Nephron progenitor cell (in vitro differentiated cells): ENCODE data around the gene ADARB2.
A peak's percentile ranks its signal among the peaks of the same experiment; 100 is the strongest.

Experiments used
- DNase-seq: peaks from one replicate; pipeline ENCODE4 v3.0.0; 2021
- H3K27ac Mint-ChIP-seq: 2 replicates; pipeline ENCODE4 v1.8.0; 2021; ENCODE audit warnings: mild to moderate bottlenecking, moderate library complexity, mixed read lengths
- H3K27me3 Mint-ChIP-seq: 2 replicates; pipeline ENCODE4 v1.8.0; 2021; ENCODE audit warnings: mild to moderate bottlenecking, low read depth, mixed read lengths; ENCODE audit not compliant: poor library complexity
- H3K36me3 Mint-ChIP-seq: 2 replicates; pipeline ENCODE4 v1.8.0; 2021; ENCODE audit warnings: low read depth, mixed read lengths
- H3K4me1 Mint-ChIP-seq: 2 replicates; pipeline ENCODE4 v1.8.0; 2021; ENCODE audit warnings: mixed read lengths
- H3K4me3 Mint-ChIP-seq: 2 replicates; pipeline ENCODE4 v1.8.0; 2021; ENCODE audit warnings: mild to moderate bottlenecking, moderate library complexity, mixed read lengths
- H3K9me3 Mint-ChIP-seq: 2 replicates; pipeline ENCODE4 v1.8.0; 2021; ENCODE audit warnings: mild to moderate bottlenecking, moderate library complexity, mixed read lengths
- CTCF ChIP-seq: fragments of 200-600 bp; sonication (generic); IDR thresholded peaks from 2 replicates; pipeline ENCODE4 v1.5.0; 2021; ENCODE audit warnings: antibody characterized with exemption

Gene ADARB2

GRCh38 chr10:1743141-1743540 is 5.8 kb upstream of the ADARB2 start:
- Mint-ChIP-seq H3K4me1 (peaks cover 5% of the 10 kb centered on the region), H3K27me3 (peaks cover 70% of the 10 kb centered on the region), H3K36me3 (no peaks in the 10 kb centered on the region), H3K9me3 (peaks cover 4% of the 10 kb centered on the region), H3K4me3 (no peak overlapping the region), H3K27ac (no peak overlapping the region)
- no peak for TF ChIP-seq CTCF
- DNase-seq: no peak

- H3K27ac Mint-ChIP-seq: no peak overlapping the region
- H3K27me3 Mint-ChIP-seq: peaks cover 84% of the 10 kb centered on the region
- peaks cover 15% of the 10 kb centered on the region for H3K4me1 Mint-ChIP-seq
- DNase-seq: no peak
- H3K36me3 Mint-ChIP-seq: no peaks in the 10 kb centered on the region
- H3K4me3 Mint-ChIP-seq: no peak overlapping the region
- H3K9me3 Mint-ChIP-seq: no peaks in the 10 kb centered on the region
- no peak for TF ChIP-seq CTCF
Measured at GRCh38 chr10:1741450-1741849, 4.1 kb upstream of the ADARB2 start.

GRCh38 chr10:1739751-1740150 is 2.4 kb upstream of the ADARB2 start:
- peaks cover 90% of the 10 kb centered on the region for H3K27me3 Mint-ChIP-seq
- no peak overlapping the region for H3K4me3 Mint-ChIP-seq
- H3K9me3 Mint-ChIP-seq: no peaks in the 10 kb centered on the region
- H3K36me3 Mint-ChIP-seq: no peaks in the 10 kb centered on the region
- TF ChIP-seq CTCF: no peak
- H3K27ac Mint-ChIP-seq: no peak overlapping the region
- H3K4me1 Mint-ChIP-seq: peaks cover 20% of the 10 kb centered on the region
- DNase-seq: no peak

- no peaks in the 10 kb centered on the region for H3K36me3 Mint-ChIP-seq
- no peaks in the 10 kb centered on the region for H3K9me3 Mint-ChIP-seq
- H3K27ac Mint-ChIP-seq: no peak overlapping the region
- H3K27me3 Mint-ChIP-seq: peaks cover 90% of the 10 kb centered on the region
- peaks cover 20% of the 10 kb centered on the region for H3K4me1 Mint-ChIP-seq
- no peak overlapping the region for H3K4me3 Mint-ChIP-seq
- DNase-seq: no peak
- TF ChIP-seq CTCF: no peak
Measured at GRCh38 chr10:1738950-1739349, 1.6 kb upstream of the ADARB2 start.

- TF ChIP-seq CTCF: no peak
- peaks cover 32% of the 10 kb centered on the region for H3K4me1 Mint-ChIP-seq
- H3K27me3 Mint-ChIP-seq: peaks cover 94% of the 10 kb centered on the region
- H3K9me3 Mint-ChIP-seq: no peaks in the 10 kb centered on the region
- H3K4me3 Mint-ChIP-seq: peak overlapping the region; percentile 83
- H3K27ac Mint-ChIP-seq: no peak overlapping the region
- no peak for DNase-seq
- no peaks in the 10 kb centered on the region for H3K36me3 Mint-ChIP-seq
Measured at GRCh38 chr10:1736972-1737221, 428 bp downstream of the ADARB2 start.

GRCh38 chr10:1736144-1736971 is 967 bp downstream of the ADARB2 start:
- Mint-ChIP-seq H3K27ac (no peak overlapping the region), H3K9me3 (no peaks in the 10 kb centered on the region), H3K4me1 (peaks cover 32% of the 10 kb centered on the region), H3K36me3 (no peaks in the 10 kb centered on the region), H3K4me3 (peak overlapping the region; percentile 83), H3K27me3 (peaks cover 97% of the 10 kb centered on the region)
- no peak for TF ChIP-seq CTCF
- peak; percentile 27 for DNase-seq
